ENCODE data around the gene FBXL7. TPM values are rescaled to one million over a fixed set of nuclear protein-coding genes. Genes with fewer than 3 reads are reported as not detected.

Gene FBXL7
- total and polyA plus RNA-seq, 2 of the 8 experiments (the other 6 are each of a cell fraction or from before 2014, with no cell fraction given), result 17.7 to 17.8 TPM

DNA sequence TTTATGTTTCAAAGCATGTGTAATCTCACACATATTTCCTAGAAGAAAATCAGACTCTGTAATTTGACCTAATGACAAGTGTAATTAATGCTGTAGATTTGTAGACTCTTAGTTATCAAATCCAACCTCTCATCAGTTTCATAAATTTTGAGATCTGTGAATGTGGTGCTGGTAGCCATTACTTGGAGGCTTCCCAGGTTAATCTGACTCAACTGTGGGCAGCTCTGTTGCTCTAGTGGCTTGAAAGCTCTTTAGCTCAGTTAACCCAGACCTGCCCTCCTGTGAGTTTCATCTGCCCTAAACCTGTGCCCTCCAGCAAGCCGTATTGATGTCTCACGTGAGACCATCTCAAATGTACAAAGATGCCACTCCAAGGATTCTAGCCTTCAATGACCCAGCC, 323.4 kb downstream of the FBXL7 start:
- no peak overlapping the region for H2AFZ ChIP-seq (ENCODE audit: low read length)
- H3K27ac ChIP-seq (ENCODE audit: low read depth, low read length), result no peak overlapping the region
- no peak overlapping the region for H3K4ac ChIP-seq (replicated peaks; ENCODE audit: insufficient read length, low read depth, low read length)
- H3K23ac ChIP-seq (ENCODE audit: insufficient read length), result no peak overlapping the region
- H3K14ac ChIP-seq (ENCODE audit: insufficient read length), result no peak overlapping the region
- no peak overlapping the region for H3K9ac ChIP-seq (replicated peaks in 1 of 4; ENCODE audit: extremely low read depth in 1 of 4, low read depth in 3 of 4, low read length in 3 of 4)
- H4K91ac ChIP-seq (replicated peaks; ENCODE audit: insufficient read length, low read length), result no peak overlapping the region
- no peaks in the 10 kb centered on the region for H3K27me3 ChIP-seq (replicated peaks in 1 of 4; ENCODE audit: control insufficient read depth in 3 of 4, extremely low read depth in 1 of 4, insufficient read depth in 3 of 4, low read length in 3 of 4)
- no peak overlapping the region for H2BK15ac ChIP-seq (ENCODE audit: low read length)
- no peak overlapping the region for H2BK5ac ChIP-seq (ENCODE audit: low read depth, low read length)
- no peak overlapping the region for H3K18ac ChIP-seq (ENCODE audit: extremely low read depth, low read length)
- H4K20me1 ChIP-seq (replicated peaks in 1 of 2; ENCODE audit: control insufficient read depth in 1 of 2, insufficient read depth in 2 of 2, low read length in 2 of 2), result no peaks in the 10 kb centered on the region
- ChIA-PET POLR2A (ENCODE audit: partially characterized antibody) (no interaction called here), CTCF (ENCODE audit: partially characterized antibody) (interaction anchor here (0.7 to 6.5 kb wide), 18 partner anchors 11 to 712 kb away, joined by 3 to 41 read pairs (median 4); no protein-coding TSS in a partner anchor)
- H3K9me3 ChIP-seq (ENCODE audit: insufficient read depth in 2 of 2, low read depth in 1 of 2, low read length in 1 of 2), result no peaks in the 10 kb centered on the region
- no peak overlapping the region for H3K4me3 ChIP-seq (ENCODE audit: extremely low read depth in 1 of 4, insufficient read depth in 2 of 4, low read depth in 3 of 4, low read length in 4 of 4)
- no peak overlapping the region for H3K56ac ChIP-seq (replicated peaks; ENCODE audit: insufficient read length, low read depth, low read length)
- no peak overlapping the region for H2BK12ac ChIP-seq (ENCODE audit: low read depth, low read length)
- 86% methylated on average over 2 of the region's 2 CpGs; no CpG with 5 or more reads in 1 of the 2 experiments for WGBS, 2 experiments (ENCODE audit: extremely low coverage in 1 of 2, insufficient coverage in 1 of 2, insufficient read length in 1 of 2, insufficient replicate concordance in 2 of 2, low coverage in 1 of 2, low lambda C conversion rate in 2 of 2, missing lambda C conversion rate in 1 of 2)
- TF ChIP-seq FOSL1 (IDR thresholded peaks at IDR 0.05; ENCODE audit: insufficient read depth, low read depth, low read length), result no peak
- no peak for TF ChIP-seq POLR2AphosphoS5 (IDR thresholded peaks at IDR 0.05; ENCODE audit: low read depth, low read length)
- TF ChIP-seq SP4 (IDR thresholded peaks at IDR 0.05; ENCODE audit: low read length), result no peak
- no peak for TF ChIP-seq TCF12 (IDR thresholded peaks at IDR 0.05; ENCODE audit: low read depth, low read length)
- no peak for TF ChIP-seq EZH2 (IDR thresholded peaks at IDR 0.05; ENCODE audit: low read depth, low read length, severe bottlenecking)
- TF ChIP-seq, protein P1, sequence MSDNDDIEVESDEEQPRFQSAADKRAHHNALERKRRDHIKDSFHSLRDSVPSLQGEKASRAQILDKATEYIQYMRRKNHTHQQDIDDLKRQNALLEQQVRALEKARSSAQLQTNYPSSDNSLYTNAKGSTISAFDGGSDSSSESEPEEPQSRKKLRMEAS (IDR thresholded peaks at IDR 0.05), result no peak
- no peak for TF ChIP-seq BRCA1 (IDR thresholded peaks at IDR 0.05; ENCODE audit: low read depth, low read length)
- TF ChIP-seq RBBP5 (IDR thresholded peaks at IDR 0.05; ENCODE audit: borderline replicate concordance, low read depth, low read length), result no peak
- TF ChIP-seq JUN (IDR thresholded peaks at IDR 0.05; ENCODE audit: low read depth, low read length), result no peak
- TF ChIP-seq, protein P2, sequence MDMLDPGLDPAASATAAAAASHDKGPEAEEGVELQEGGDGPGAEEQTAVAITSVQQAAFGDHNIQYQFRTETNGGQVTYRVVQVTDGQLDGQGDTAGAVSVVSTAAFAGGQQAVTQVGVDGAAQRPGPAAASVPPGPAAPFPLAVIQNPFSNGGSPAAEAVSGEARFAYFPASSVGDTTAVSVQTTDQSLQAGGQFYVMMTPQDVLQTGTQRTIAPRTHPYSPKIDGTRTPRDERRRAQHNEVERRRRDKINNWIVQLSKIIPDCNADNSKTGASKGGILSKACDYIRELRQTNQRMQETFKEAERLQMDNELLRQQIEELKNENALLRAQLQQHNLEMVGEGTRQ (IDR thresholded peaks at IDR 0.05; ENCODE audit: low read length), result no peak
- TF ChIP-seq ZNF274 (IDR thresholded peaks at IDR 0.05; ENCODE audit: borderline replicate concordance, extremely low read depth, low read length), result no peak
- H4K5ac ChIP-seq (ENCODE audit: insufficient read length, low read depth, low read length), result no peak overlapping the region
- no peak overlapping the region for H4K8ac ChIP-seq (ENCODE audit: extremely low read depth, insufficient read depth, low read length)
- peaks cover 0 to 2% (median 0%) of the 10 kb centered on the region in 4 experiments; a peak in 1 of 7 replicates for H3K4me1 ChIP-seq (replicated peaks in 1 of 4; ENCODE audit: control insufficient read depth in 3 of 4, insufficient read depth in 4 of 4, low read length in 3 of 4)
- H2BK20ac ChIP-seq (ENCODE audit: low read length), result no peak overlapping the region
- H3K4me2 ChIP-seq (ENCODE audit: insufficient read depth in 1 of 2, low read depth in 2 of 2, low read length in 2 of 2), result no peak overlapping the region
- H3K79me1 ChIP-seq (ENCODE audit: low read depth, low read length), result no peaks in the 10 kb centered on the region
- no peaks in the 10 kb centered on the region; a peak in 1 of 4 replicates for H3K79me2 ChIP-seq (ENCODE audit: control insufficient read depth in 1 of 2, insufficient read depth in 2 of 2, low read length in 2 of 2)
- no peak overlapping the region for H2AK5ac ChIP-seq (ENCODE audit: low read depth, low read length)
- no peaks in the 10 kb centered on the region for H3K23me2 ChIP-seq (ENCODE audit: low read depth, low read length)
- no peak overlapping the region for H2BK120ac ChIP-seq (replicated peaks; ENCODE audit: low read depth, low read length)
- DNase-seq (ENCODE audit: low read depth in 1 of 2, low spot score in 2 of 2) (no peak), FAIRE-seq (no peak)
- no peaks in the 10 kb centered on the region for H3K36me3 ChIP-seq (ENCODE audit: control insufficient read depth in 2 of 4, insufficient read depth in 4 of 4, low read length in 3 of 4)

Data from H1 (cell line).